H1 (cell line): ENCODE results near the gene POLA2. TPM values are rescaled to one million over a fixed set of nuclear protein-coding genes. Genes with fewer than 3 reads are reported as not detected.

ENCODE experiments used
- CTCF ChIA-PET: fragments of 300-600 bp; sonication (Branson Sonifier 250); formaldehyde crosslinking; loops from one replicate; lab custom pipeline; 2021; ENCODE audit not compliant: partially characterized antibody; lab: Charles Lee
- POLR2A ChIA-PET: fragments of 300-600 bp; sonication (Branson Sonifier 250); formaldehyde crosslinking; loops from one replicate; lab custom pipeline; 2021; ENCODE audit warnings: inconsistent platforms; ENCODE audit not compliant: partially characterized antibody; lab: Charles Lee
- DNase-seq, 2 experiments: peaks; one replicate each; pipeline versions ENCODE4 v3.0.0 to v3.0.0-alpha.2; 2010 to 2022; ENCODE audit warnings: low spot score in 2 of 2, low read depth in 1 of 2, mixed read lengths in 1 of 2
- FAIRE-seq: peaks from 2 replicates; lab custom pipeline; 2011; peaks lifted over from hg19 to GRCh38; lab: Jason Lieb, UNC
- H2AFZ ChIP-seq: 2 replicates; pipeline ENCODE4 v1.8.1; 2012; ENCODE audit warnings: low read length, inconsistent platforms
- H2AK5ac ChIP-seq: 2 replicates; pipeline ENCODE4 v1.6.1; 2013; ENCODE audit warnings: low read depth, low read length
- H2BK120ac ChIP-seq: replicated peaks from 2 replicates; pipeline ENCODE3; 2013; ENCODE audit warnings: low read depth, low read length, inconsistent platforms
- H2BK12ac ChIP-seq: 2 replicates; pipeline ENCODE4 v1.6.1; 2013; ENCODE audit warnings: low read depth, low read length
- H2BK15ac ChIP-seq: 2 replicates; pipeline ENCODE4 v1.6.1; 2013; ENCODE audit warnings: low read length
- H2BK20ac ChIP-seq: 2 replicates; pipeline ENCODE4 v1.6.1; 2013; ENCODE audit warnings: low read length
- H2BK5ac ChIP-seq: 2 replicates; pipeline ENCODE4 v1.6.1; 2013; ENCODE audit warnings: low read depth, low read length
- H3K14ac ChIP-seq: 2 replicates; pipeline ENCODE4 v1.6.1; 2013; ENCODE audit warnings: inconsistent platforms; ENCODE audit not compliant: insufficient read length
- H3K18ac ChIP-seq: 2 replicates; pipeline ENCODE4 v1.6.1; 2013; ENCODE audit warnings: low read length; ENCODE audit errors: extremely low read depth
- H3K23ac ChIP-seq: 2 replicates; pipeline ENCODE4 v1.6.1; 2013; ENCODE audit warnings: inconsistent platforms; ENCODE audit not compliant: insufficient read length
- H3K23me2 ChIP-seq: 2 replicates; pipeline ENCODE4 v1.6.1; 2013; ENCODE audit warnings: low read depth, low read length
- H3K27ac ChIP-seq: 2 replicates; pipeline ENCODE4 v1.6.1; 2011; ENCODE audit warnings: low read depth, low read length, inconsistent platforms
- H3K27me3 ChIP-seq, 4 experiments: replicated peaks in 1 of 4; 1 replicate in 1 of 4; 2 replicates in 3 of 4; pipeline versions ENCODE4 v1.6.1 to v1.8.1; 2011 to 2013; ENCODE audit warnings: low read length in 3 of 4, mild to moderate bottlenecking in 3 of 4, inconsistent platforms in 2 of 4, mixed read lengths in 2 of 4, moderate library complexity in 1 of 4; ENCODE audit not compliant: control insufficient read depth in 3 of 4, insufficient read depth in 3 of 4; ENCODE audit errors: extremely low read depth in 1 of 4
- H3K36me3 ChIP-seq, 4 experiments: 2 replicates each; pipeline versions ENCODE4 v1.6.1 to v1.8.1; 2011 to 2013; ENCODE audit warnings: mild to moderate bottlenecking in 4 of 4, low read length in 3 of 4, moderate library complexity in 2 of 4, control low read depth in 1 of 4, inconsistent platforms in 1 of 4; ENCODE audit not compliant: insufficient read depth in 4 of 4, control insufficient read depth in 2 of 4
- H3K4ac ChIP-seq: replicated peaks from 2 replicates; pipeline ENCODE3; 2013; ENCODE audit warnings: low read length, low read depth, mixed read lengths, inconsistent platforms; ENCODE audit not compliant: insufficient read length
- H3K4me1 ChIP-seq, 4 experiments: replicated peaks in 1 of 4; 1 replicate in 1 of 4; 2 replicates in 3 of 4; pipeline versions ENCODE4 v1.6.1 to v1.8.1; 2011 to 2013; ENCODE audit warnings: low read length in 3 of 4, inconsistent platforms in 2 of 4, mixed read lengths in 1 of 4; ENCODE audit not compliant: insufficient read depth in 4 of 4, control insufficient read depth in 3 of 4
- H3K4me2 ChIP-seq, 2 experiments: 2 replicates each; pipeline versions ENCODE4 v1.6.1 to v1.8.1; 2011 to 2013; ENCODE audit warnings: low read depth in 2 of 2, low read length in 2 of 2, control low read depth in 1 of 2, inconsistent platforms in 1 of 2, mild to moderate bottlenecking in 1 of 2; ENCODE audit not compliant: insufficient read depth in 1 of 2
- H3K4me3 ChIP-seq, 4 experiments: fragments of 200-600, 300-600 bp in 1 of 4; sonication (generic), shearing (Covaris generic), sonication (Bioruptor Twin) in 1 of 4; 2 replicates each; pipeline versions ENCODE4 v1.5.1 to v1.8.1; 2011 to 2016; ENCODE audit warnings: low read length in 4 of 4, low read depth in 3 of 4, control low read depth in 2 of 4, inconsistent platforms in 2 of 4, mild to moderate bottlenecking in 2 of 4, mixed read lengths in 1 of 4, moderate library complexity in 1 of 4; ENCODE audit not compliant: insufficient read depth in 2 of 4; ENCODE audit errors: extremely low read depth in 1 of 4
- H3K56ac ChIP-seq: replicated peaks from 2 replicates; pipeline ENCODE3; 2013; ENCODE audit warnings: low read depth, mild to moderate bottlenecking, mixed read lengths, low read length, inconsistent platforms; ENCODE audit not compliant: insufficient read length
- H3K79me1 ChIP-seq: 2 replicates; pipeline ENCODE4 v1.6.1; 2013; ENCODE audit warnings: low read depth, low read length, control low read depth
- H3K79me2 ChIP-seq, 2 experiments: 2 replicates each; pipeline versions ENCODE4 v1.6.1 to v1.8.1; 2012 to 2013; ENCODE audit warnings: low read length in 2 of 2, mild to moderate bottlenecking in 2 of 2, inconsistent platforms in 1 of 2; ENCODE audit not compliant: insufficient read depth in 2 of 2, control insufficient read depth in 1 of 2
- H3K9ac ChIP-seq, 4 experiments: replicated peaks in 1 of 4; 1 replicate in 1 of 4; 2 replicates in 3 of 4; pipeline versions ENCODE4 v1.6.1 to v1.8.1; 2011 to 2013; ENCODE audit warnings: low read depth in 3 of 4, low read length in 3 of 4, control low read depth in 2 of 4, mild to moderate bottlenecking in 2 of 4, moderate library complexity in 2 of 4, inconsistent platforms in 1 of 4; ENCODE audit errors: extremely low read depth in 1 of 4
- H3K9me3 ChIP-seq, 2 experiments: 2 replicates each; pipeline versions ENCODE4 v1.6.1 to v1.8.1; 2012 to 2013; ENCODE audit warnings: mild to moderate bottlenecking in 2 of 2, moderate library complexity in 2 of 2, control low read depth in 1 of 2, inconsistent platforms in 1 of 2, low read depth in 1 of 2, low read length in 1 of 2, mixed read lengths in 1 of 2; ENCODE audit not compliant: insufficient read depth in 2 of 2
- H4K20me1 ChIP-seq, 2 experiments: replicated peaks in 1 of 2; 2 replicates each; pipeline versions ENCODE3 to v1.8.1; 2011 to 2013; ENCODE audit warnings: inconsistent platforms in 2 of 2, low read length in 2 of 2, mild to moderate bottlenecking in 1 of 2; ENCODE audit not compliant: insufficient read depth in 2 of 2, control insufficient read depth in 1 of 2
- H4K5ac ChIP-seq: 2 replicates; pipeline ENCODE4 v1.6.1; 2013; ENCODE audit warnings: low read length, low read depth, mixed read lengths, inconsistent platforms; ENCODE audit not compliant: insufficient read length
- H4K8ac ChIP-seq: 2 replicates; pipeline ENCODE4 v1.8.0; 2013; ENCODE audit warnings: mild to moderate bottlenecking, moderate library complexity, low read length, inconsistent platforms; ENCODE audit not compliant: insufficient read depth; ENCODE audit errors: extremely low read depth
- H4K91ac ChIP-seq: replicated peaks from 2 replicates; pipeline ENCODE3; 2013; ENCODE audit warnings: low read length, mixed read lengths, inconsistent platforms; ENCODE audit not compliant: insufficient read length
- WGBS, 2 experiments: shearing (Covaris generic) in 1 of 2; methylation state at CpG; one replicate each; pipeline versions ENCODE4 v1.1.6 to v1.1.7; 2013 to 2015; ENCODE audit warnings: low lambda C conversion rate in 2 of 2, mixed read lengths in 2 of 2, inconsistent platforms in 1 of 2, low coverage in 1 of 2, missing lambda C conversion rate in 1 of 2; ENCODE audit not compliant: insufficient replicate concordance in 2 of 2, insufficient coverage in 1 of 2, insufficient read length in 1 of 2; ENCODE audit errors: extremely low coverage in 1 of 2, missing lambda C conversion rate in 1 of 2; 5-methylcytosine and 5-hydroxymethylcytosine counted together
- polyA plus RNA-seq, 7 experiments: library from polyadenylated mRNA; depleted of rRNA in 3 of 7; stranded (reverse) in 5 of 7; unstranded in 2 of 7; fragments of >200 nt in 5 of 7; fragments of 200-250 nt in 2 of 7; gene quantifications; 1 replicate in 5 of 7; 2 replicates in 1 of 7; 4 replicates in 1 of 7; pipeline versions ENCODE4 v1.2.1 to v1.2.3, GENCODE V29; 2011 to 2013; ENCODE audit warnings: missing spikeins in 2 of 7, mixed read lengths in 2 of 7
- total RNA-seq: library from RNA; stranded (reverse); fragmentation: NEBNext Ultra II Directional; extraction: Animal tissue kit (Norgen Biotek cat#: 25700); gene quantifications from 2 replicates; pipeline ENCODE4 v1.2.1, GENCODE V29; 2021

POLA2 gene
- total and polyA plus RNA-seq, 2 of the 8 experiments (the other 6 are each of a cell fraction or from before 2014, with no cell fraction given): 31.2 to 55.9 TPM

DNA sequence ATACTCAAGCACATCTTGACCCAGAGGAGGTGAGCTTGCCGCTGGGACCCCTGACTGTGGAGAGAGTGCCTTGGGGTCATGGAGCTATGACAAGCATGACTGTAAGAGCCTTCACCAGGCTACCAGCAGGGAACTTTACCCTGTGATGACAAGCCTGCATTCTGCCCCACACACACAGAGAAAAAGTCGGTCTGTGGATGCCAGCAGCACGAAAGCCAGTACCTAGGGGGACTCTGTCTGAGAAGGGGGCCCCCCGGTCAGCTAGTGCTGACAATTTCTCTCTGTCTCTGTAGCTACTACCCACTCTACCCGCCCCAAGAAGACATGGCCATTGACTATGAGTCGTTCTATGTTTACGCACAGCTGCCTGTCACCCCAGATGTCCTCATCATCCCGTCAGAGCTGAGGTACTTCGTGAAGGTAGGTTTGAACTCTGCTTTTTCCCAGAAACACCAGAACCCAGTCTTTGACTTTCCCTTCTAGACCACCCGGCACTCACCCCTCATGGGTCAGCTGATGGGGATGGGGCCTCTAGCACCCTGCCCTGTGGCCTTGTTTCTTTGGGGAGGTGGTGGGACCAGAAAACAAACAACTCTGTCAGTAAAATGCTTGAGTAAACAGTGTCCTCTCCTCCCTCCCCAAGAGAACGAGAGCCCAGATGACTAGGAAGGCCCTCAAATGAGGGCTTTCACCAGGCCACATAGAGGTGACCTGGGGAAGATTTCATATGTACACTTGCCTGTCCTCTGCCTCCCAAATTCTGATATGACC lies 34.0 kb downstream of the POLA2 start:
- Histone ChIP-seq H4K20me1 (peaks cover 0 to under 1% of the 10 kb centered on the region in 2 experiments), H4K91ac (no peak overlapping the region), H3K4ac (no peak overlapping the region), H3K56ac (no peak overlapping the region), H2BK12ac (no peak overlapping the region), H3K18ac (no peak overlapping the region), H3K79me1 (no peaks in the 10 kb centered on the region; the same call in 1 of the 2 replicates), H2AK5ac (no peak overlapping the region), H3K4me1 (no peaks in the 10 kb centered on the region), H3K4me2 (no peak overlapping the region), H3K27ac (no peak overlapping the region), H2BK20ac (no peak overlapping the region), H2BK120ac (no peak overlapping the region), H3K9ac (no peak overlapping the region), H3K79me2 (no peaks in the 10 kb centered on the region), H4K8ac (no peak overlapping the region), H3K4me3 (no peak overlapping the region), H4K5ac (no peak overlapping the region), H3K27me3 (no peaks in the 10 kb centered on the region), H2BK5ac (no peak overlapping the region), H2AFZ (no peak overlapping the region), H3K36me3 (peaks cover 30 to 70% (median 51%) of the 10 kb centered on the region in 4 experiments), H3K9me3 (no peaks in the 10 kb centered on the region), H3K14ac (no peak overlapping the region), H2BK15ac (no peak overlapping the region), H3K23me2 (no peaks in the 10 kb centered on the region), H3K23ac (no peak overlapping the region)
- FAIRE-seq (no peak), DNase-seq (no peak)
- ChIA-PET CTCF (interaction anchor here (1.1 to 52.8 kb wide), 5 partner anchors 9 to 215 kb away, joined by 3 to 1179 read pairs (median 3); partner anchors contain the start of genes CDC42EP2 and DPF2), POLR2A (interaction anchor here (0.9 to 2.5 kb wide), 5 partner anchors 13 to 26 kb away, joined by 3 to 7 read pairs (median 4); no protein-coding TSS in a partner anchor)
- WGBS, 2 experiments: 93% methylated on average over 11 of the region's 11 CpGs; no CpG with 5 or more reads in 1 of the 2 experiments
